Hematopoietic multipotent progenitor cell treated with erythropoietin and hydrocortisone succinate and interleukin-3 and kit ligand, for 6 days (in vitro differentiated cells): ENCODE data around the gene CSRP3.

Experiments used
- DNase-seq: peaks from one replicate; pipeline ENCODE4 v3.0.0-alpha.2; 2015

Gene CSRP3

GRCh38 chr11:19201737-19202605 lies at the start of gene CSRP3:
TSS of gene CSRP3 (minus strand) at chr11:19201983. CDS start at chr11:19192448, 9,535 bp downstream.
- peak; percentile 17 for DNase-seq

GRCh38 chr11:19251577-19251976 lies 49.8 kb upstream of the CSRP3 start:
- DNase-seq: no peak

- DNase-seq: no peak
These were observed 45.0 kb upstream of the CSRP3 start for GRCh38 chr11:19246816-19247215.

GRCh38 chr11:19245351-19245750 lies 43.6 kb upstream of the CSRP3 start:
- no peak for DNase-seq

- peak; percentile 34 for DNase-seq
These were observed 42.8 kb upstream of the CSRP3 start for GRCh38 chr11:19244621-19245020.

GRCh38 chr11:19244084-19244483 lies 42.3 kb upstream of the CSRP3 start:
- DNase-seq: peak; percentile 61

- DNase-seq: peak; percentile 33
These were observed 41.8 kb upstream of the CSRP3 start for GRCh38 chr11:19243613-19244012.

- peak; percentile 30 for DNase-seq
These were observed 41.4 kb upstream of the CSRP3 start for GRCh38 chr11:19243143-19243542.

GRCh38 chr11:19242179-19242932 lies 40.6 kb upstream of the CSRP3 start:
- DNase-seq: peak; percentile 57

- peak; percentile 82 for DNase-seq
These were observed 39.7 kb upstream of the CSRP3 start for GRCh38 chr11:19241260-19242178.

- DNase-seq: peak; percentile 99
These were observed 38.9 kb upstream of the CSRP3 start, which contains the start of gene E2F8 for GRCh38 chr11:19240420-19241259. TSS of gene E2F8 (minus strand) at chr11:19240945. CDS start at chr11:19240121, 824 bp downstream.

- DNase-seq: peak; percentile 45
These were observed 37.3 kb upstream of the CSRP3 start for GRCh38 chr11:19239039-19239438.

- DNase-seq: peak; percentile 33
These were observed 36.0 kb upstream of the CSRP3 start for GRCh38 chr11:19237813-19238212.

GRCh38 chr11:19237381-19237780 lies 35.6 kb upstream of the CSRP3 start:
- no peak for DNase-seq

- DNase-seq: no peak
These were observed 32.5 kb upstream of the CSRP3 start for GRCh38 chr11:19234231-19234817.

GRCh38 chr11:19232910-19233503 lies 31.2 kb upstream of the CSRP3 start:
- DNase-seq: no peak

- DNase-seq: no peak
These were observed 27.9 kb upstream of the CSRP3 start for GRCh38 chr11:19229671-19230070.

- no peak for DNase-seq
These were observed 27.2 kb upstream of the CSRP3 start for GRCh38 chr11:19228968-19229367.

GRCh38 chr11:19226378-19227195 lies 24.8 kb upstream of the CSRP3 start:
- DNase-seq: no peak

- DNase-seq: no peak
These were observed 23.8 kb upstream of the CSRP3 start for GRCh38 chr11:19225581-19225980.
